ENCODE results near the gene PRR5.

PRR5 gene

GRCh38 chr22:44740307-44740706 lies 38.3 kb downstream of the PRR5 start:
- no peaks in the 10 kb centered on the region for H4K20me1 ChIP-seq (ENCODE audit: insufficient read depth)
- no peak overlapping the region for H3K4me2 ChIP-seq
- H3K27ac ChIP-seq = no peak overlapping the region
- H3K79me2 ChIP-seq (ENCODE audit: insufficient read depth, low read depth) = no peaks in the 10 kb centered on the region
- H2AFZ ChIP-seq (ENCODE audit: low read depth) = no peak overlapping the region
- H3K27me3 ChIP-seq (ENCODE audit: insufficient read depth, low read depth) = no peaks in the 10 kb centered on the region; the same call in 1 of the 2 replicates
- no peaks in the 10 kb centered on the region for H3K4me1 ChIP-seq (ENCODE audit: low read depth, poor library complexity, severe bottlenecking)
- no peak for TF ChIP-seq CTCF (conservative IDR thresholded peaks at IDR 0.05; ENCODE audit: low read depth, low read length)
- no peaks in the 10 kb centered on the region for H3K36me3 ChIP-seq (ENCODE audit: insufficient read depth)
- H3K4me3 ChIP-seq (IDR thresholded peaks at IDR 0.05; ENCODE audit: insufficient read depth, low read depth, low read length) = no peak overlapping the region
- no peak overlapping the region for H3K9ac ChIP-seq

- Histone ChIP-seq H3K27ac (no peak overlapping the region), H3K4me1 (ENCODE audit: low read depth, poor library complexity, severe bottlenecking) (no peaks in the 10 kb centered on the region)
Measured at GRCh38 chr22:44741929-44742328, 39.9 kb downstream of the PRR5 start.

GRCh38 chr22:44743247-44743646 lies 41.2 kb downstream of the PRR5 start:
- H2AFZ ChIP-seq (ENCODE audit: low read depth) = no peak overlapping the region
- H3K27me3 ChIP-seq (ENCODE audit: insufficient read depth, low read depth) = peaks cover 3% of the 10 kb centered on the region; the same call in 1 of the 2 replicates
- H3K36me3 ChIP-seq (ENCODE audit: insufficient read depth) = no peaks in the 10 kb centered on the region
- H3K4me3 ChIP-seq (IDR thresholded peaks at IDR 0.05; ENCODE audit: insufficient read depth, low read depth, low read length) = no peak overlapping the region
- no peak overlapping the region for H3K27ac ChIP-seq
- H4K20me1 ChIP-seq (ENCODE audit: insufficient read depth) = no peaks in the 10 kb centered on the region
- no peaks in the 10 kb centered on the region for H3K79me2 ChIP-seq (ENCODE audit: insufficient read depth, low read depth)
- no peak overlapping the region for H3K9ac ChIP-seq
- TF ChIP-seq CTCF (conservative IDR thresholded peaks at IDR 0.05; ENCODE audit: low read depth, low read length) = no peak
- H3K4me1 ChIP-seq (ENCODE audit: low read depth, poor library complexity, severe bottlenecking) = no peaks in the 10 kb centered on the region
- H3K4me2 ChIP-seq = no peak overlapping the region

More at GRCh38 chr22:44741929-44742328, 39.9 kb downstream of the PRR5 start:
- no peaks in the 10 kb centered on the region for H3K79me2 ChIP-seq (ENCODE audit: insufficient read depth, low read depth)
- no peaks in the 10 kb centered on the region for H4K20me1 ChIP-seq (ENCODE audit: insufficient read depth)
- H3K4me2 ChIP-seq = no peak overlapping the region
- no peaks in the 10 kb centered on the region for H3K36me3 ChIP-seq (ENCODE audit: insufficient read depth)
- no peak overlapping the region for H3K9ac ChIP-seq
- peaks cover 3% of the 10 kb centered on the region; the same call in 1 of the 2 replicates for H3K27me3 ChIP-seq (ENCODE audit: insufficient read depth, low read depth)
- no peak overlapping the region for H3K4me3 ChIP-seq (IDR thresholded peaks at IDR 0.05; ENCODE audit: insufficient read depth, low read depth, low read length)
- TF ChIP-seq CTCF (conservative IDR thresholded peaks at IDR 0.05; ENCODE audit: low read depth, low read length) = no peak
- H2AFZ ChIP-seq (ENCODE audit: low read depth) = no peak overlapping the region

- no peaks in the 10 kb centered on the region for H3K4me1 ChIP-seq (ENCODE audit: low read depth, poor library complexity, severe bottlenecking)
Measured at GRCh38 chr22:44743804-44744211, 41.8 kb downstream of the PRR5 start.

More at GRCh38 chr22:44743804-44744211, 41.8 kb downstream of the PRR5 start:
- H3K4me2 ChIP-seq = no peak overlapping the region
- H3K27me3 ChIP-seq (ENCODE audit: insufficient read depth, low read depth) = peaks cover 3% of the 10 kb centered on the region; the same call in 1 of the 2 replicates
- H3K36me3 ChIP-seq (ENCODE audit: insufficient read depth) = no peaks in the 10 kb centered on the region
- no peaks in the 10 kb centered on the region for H3K79me2 ChIP-seq (ENCODE audit: insufficient read depth, low read depth)
- TF ChIP-seq CTCF (conservative IDR thresholded peaks at IDR 0.05; ENCODE audit: low read depth, low read length) = no peak
- H3K27ac ChIP-seq = no peak overlapping the region
- no peak overlapping the region for H2AFZ ChIP-seq (ENCODE audit: low read depth)
- no peaks in the 10 kb centered on the region for H4K20me1 ChIP-seq (ENCODE audit: insufficient read depth)
- no peak overlapping the region for H3K9ac ChIP-seq
- no peak overlapping the region for H3K4me3 ChIP-seq (IDR thresholded peaks at IDR 0.05; ENCODE audit: insufficient read depth, low read depth, low read length)
